Mucosa of descending colon (tissue), 3 donors: ENCODE results near the gene SNX6. TPM values are rescaled to one million over a fixed set of nuclear protein-coding genes. Genes with fewer than 3 reads are reported as not detected.
"Not testable (repeated sequence)": the region's sequence is repeated elsewhere in the genome, so short reads cannot be mapped to it uniquely, and the experiment has no call there.

Experiments used
- ATAC-seq: fragments of 200-7000 bp; cut with Tn5 transposase; one replicate; pipeline ENCODE4 v1.9.1; 2020; ENCODE audit warnings: mild to moderate bottlenecking, moderate library complexity
- DNase-seq, 3 donors: peaks; one replicate each; pipeline ENCODE4 v3.0.0-alpha.2; 2020
- H3K36me3 ChIP-seq: fragments of 200-600 bp; one replicate; pipeline ENCODE4 v1.8.0; 2021; ENCODE audit warnings: low read depth, mild to moderate bottlenecking
- H3K4me1 ChIP-seq: fragments of 200-600 bp; one replicate; pipeline ENCODE4 v1.8.0; 2021; ENCODE audit warnings: low read depth, mild to moderate bottlenecking
- H3K4me3 ChIP-seq: fragments of 200-600 bp; one replicate; pipeline ENCODE4 v1.8.0; 2021; ENCODE audit warnings: mild to moderate bottlenecking
- H3K9me3 ChIP-seq: fragments of 200-600 bp; one replicate; pipeline ENCODE4 v1.8.0; 2021; ENCODE audit warnings: mild to moderate bottlenecking
- intact Hi-C, 2 donors: fragments of 100-400 bp; cut with DNase I in 1 of 2; cut with micrococcal nuclease in 1 of 2; formaldehyde crosslinking; loops; one replicate each; pipeline versions ENCODE4 v1.11.0 to v1.11.1; 2022; cut with DNase I, micrococcal nuclease
- total RNA-seq, 3 donors: library from RNA; stranded (reverse); fragmentation: NEBNext Ultra II Directional in 2 of 3; extraction: Animal tissue kit (Norgen Biotek cat#: 25700) in 2 of 3; gene quantifications; one replicate each; pipeline versions ENCODE4 v1.2.1 to v1.2.4, GENCODE V29; 2021 to 2023
- TF ChIP-seq, protein P1 (sequence below): fragments of 200-600 bp; IDR thresholded peaks from one replicate; pipeline ENCODE4 v1.8.0; 2022; ENCODE audit warnings: antibody characterized with exemption, mild to moderate bottlenecking
- donor health status: DM: no; HTN: no; CAD: no; lungs with moderate emphysema.
- donor health status: DM: no; HTN: no; CAD: no.
- donor health status: DM: no; HTN: yes; CAD: no.

The SNX6 gene
- total RNA-seq, 3 donors from 2014 or later, result 70.9 to 79.9 (median 75.7) TPM

DNA sequence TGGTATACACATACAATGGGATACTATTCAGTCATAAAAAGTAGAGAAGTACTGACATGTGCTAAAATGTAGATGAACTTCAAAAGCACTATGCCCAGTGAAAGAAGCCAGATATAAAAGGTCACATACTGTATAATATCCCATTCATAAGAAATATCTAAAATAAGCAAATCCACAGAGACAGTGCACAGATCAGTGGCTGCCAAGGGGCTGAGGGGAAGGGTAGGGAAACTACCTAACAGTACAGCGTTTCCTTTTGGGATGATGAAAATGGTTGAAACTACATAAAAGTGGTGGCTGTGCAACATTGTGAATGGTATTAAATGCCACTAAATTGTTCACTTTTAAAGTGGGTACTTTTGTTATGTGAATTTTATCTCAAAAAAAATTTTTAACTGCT, 102.4 kb downstream of the SNX6 start:
- intact Hi-C loops, result no loop called here
- Histone ChIP-seq H3K4me3 (no peak overlapping the region), H3K9me3 (no peaks in the 10 kb centered on the region), H3K36me3 (peaks cover 19% of the 10 kb centered on the region), H3K4me1 (peaks cover 8% of the 10 kb centered on the region)
- ATAC-seq (no peak), DNase-seq (no peak)
- TF ChIP-seq, protein P1, sequence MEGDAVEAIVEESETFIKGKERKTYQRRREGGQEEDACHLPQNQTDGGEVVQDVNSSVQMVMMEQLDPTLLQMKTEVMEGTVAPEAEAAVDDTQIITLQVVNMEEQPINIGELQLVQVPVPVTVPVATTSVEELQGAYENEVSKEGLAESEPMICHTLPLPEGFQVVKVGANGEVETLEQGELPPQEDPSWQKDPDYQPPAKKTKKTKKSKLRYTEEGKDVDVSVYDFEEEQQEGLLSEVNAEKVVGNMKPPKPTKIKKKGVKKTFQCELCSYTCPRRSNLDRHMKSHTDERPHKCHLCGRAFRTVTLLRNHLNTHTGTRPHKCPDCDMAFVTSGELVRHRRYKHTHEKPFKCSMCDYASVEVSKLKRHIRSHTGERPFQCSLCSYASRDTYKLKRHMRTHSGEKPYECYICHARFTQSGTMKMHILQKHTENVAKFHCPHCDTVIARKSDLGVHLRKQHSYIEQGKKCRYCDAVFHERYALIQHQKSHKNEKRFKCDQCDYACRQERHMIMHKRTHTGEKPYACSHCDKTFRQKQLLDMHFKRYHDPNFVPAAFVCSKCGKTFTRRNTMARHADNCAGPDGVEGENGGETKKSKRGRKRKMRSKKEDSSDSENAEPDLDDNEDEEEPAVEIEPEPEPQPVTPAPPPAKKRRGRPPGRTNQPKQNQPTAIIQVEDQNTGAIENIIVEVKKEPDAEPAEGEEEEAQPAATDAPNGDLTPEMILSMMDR, result no peak

- intact Hi-C loops, H3K36me3 ChIP-seq, ATAC-seq, DNase-seq, H3K4me3 ChIP-seq, H3K9me3 ChIP-seq: not testable (repeated sequence)
- H3K4me1 ChIP-seq, result peaks cover 37% of the 10 kb centered on the region
Observed at GRCh38 chr14:34524216-34524615, 105.7 kb downstream of the SNX6 start.

- Histone ChIP-seq H3K4me1 (peaks cover 44% of the 10 kb centered on the region), H3K4me3 (no peak overlapping the region), H3K9me3 (no peaks in the 10 kb centered on the region), H3K36me3 (peaks cover 10% of the 10 kb centered on the region)
- ATAC-seq, result peak; percentile 12
- intact Hi-C loops, result no loop called here
- TF ChIP-seq, protein P1, result no peak
- peak in 1 of 3 donors; percentile 49 for DNase-seq
Observed at GRCh38 chr14:34522496-34522895, 107.5 kb downstream of the SNX6 start.

DNA sequence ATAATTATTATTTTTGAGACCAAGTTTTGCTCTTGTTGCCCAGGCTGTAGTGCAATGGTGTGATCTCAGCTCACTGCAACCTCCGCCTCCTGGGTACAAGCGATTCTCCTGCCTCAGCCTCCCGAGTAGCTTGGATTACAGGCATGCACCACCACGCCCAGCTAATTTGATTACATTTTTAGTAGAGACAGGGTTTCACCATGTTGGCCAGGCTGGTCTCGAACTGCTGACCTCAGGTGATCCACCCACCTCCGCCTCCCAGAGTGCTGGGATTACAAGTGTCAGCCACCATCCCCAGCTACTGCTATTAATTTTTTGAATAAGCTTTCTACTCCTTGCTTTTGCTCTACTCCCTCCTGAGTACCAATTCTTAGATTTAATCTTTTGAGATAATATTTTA, 108.9 kb downstream of the SNX6 start:
- H3K4me3 ChIP-seq, H3K9me3 ChIP-seq, intact Hi-C loops, H3K36me3 ChIP-seq: not testable (repeated sequence)
- H3K4me1 ChIP-seq, result peaks cover 44% of the 10 kb centered on the region
- peak in 2 of 3 donors; percentile 58 to 76 for DNase-seq
- ATAC-seq, result peak; percentile 40

GRCh38 chr14:34520304-34520970, 109.5 kb downstream of the SNX6 start:
- H3K4me3 ChIP-seq, H3K9me3 ChIP-seq, H3K36me3 ChIP-seq, intact Hi-C loops: not testable (repeated sequence)
- DNase-seq (peak; percentile 70 to 76 (median 73)), ATAC-seq (peak; percentile 92)
- H3K4me1 ChIP-seq, result peaks cover 44% of the 10 kb centered on the region

Other genes with a start within 250 kb of the SNX6 start
- gene SPTSSA, start 167.9 kb downstream of the SNX6 start, total RNA-seq, result 10 to 100 TPM; 39.0 to 63.9 (median 44.2) TPM
- 10 to 100 TPM; 43.4 to 78.0 (median 66.0) TPM for gene EAPP, start 90.4 kb downstream of the SNX6 start, total RNA-seq
- 100 to 1,000 TPM in 1 of 3 donors, 10 to 100 TPM in 1, 1 to 10 TPM in 1; 6.5 to 126 (median 20.9) TPM for gene CFL2, start 84.4 kb upstream of the SNX6 start, total RNA-seq
- 10 to 100 TPM; 30.6 to 30.9 (median 30.8) TPM for gene BAZ1A, start 245.2 kb upstream of the SNX6 start, total RNA-seq